ENCODE measurements around the gene CDC42BPB.

CDC42BPB gene

GRCh38 chr14:102994689-102995088 lies 62.7 kb downstream of the CDC42BPB start:
- DNase-seq (ENCODE audit: low read depth): no peak

GRCh38 chr14:102993523-102993922 lies 63.8 kb downstream of the CDC42BPB start:
- DNase-seq (ENCODE audit: low read depth): no peak

- no peak for DNase-seq (ENCODE audit: low read depth)
Observed at GRCh38 chr14:102991376-102991775, 66.0 kb downstream of the CDC42BPB start.

GRCh38 chr14:102988054-102988453 lies 69.3 kb downstream of the CDC42BPB start:
- no peak for DNase-seq (ENCODE audit: low read depth)

GRCh38 chr14:102986810-102987579 lies 70.4 kb downstream of the CDC42BPB start:
- no peak for DNase-seq (ENCODE audit: low read depth)

- DNase-seq (ENCODE audit: low read depth): no peak
Observed at GRCh38 chr14:102985665-102986064, 71.7 kb downstream of the CDC42BPB start.

- DNase-seq (ENCODE audit: low read depth): no peak
Observed at GRCh38 chr14:102984336-102985102, 72.8 kb downstream of the CDC42BPB start.

GRCh38 chr14:102983496-102983895 lies 73.9 kb downstream of the CDC42BPB start:
- DNase-seq (ENCODE audit: low read depth): no peak

- DNase-seq (ENCODE audit: low read depth): no peak
Observed at GRCh38 chr14:102982852-102983470, 74.4 kb downstream of the CDC42BPB start.

GRCh38 chr14:102980409-102980810 lies 76.9 kb downstream of the CDC42BPB start:
- no peak for DNase-seq (ENCODE audit: low read depth)

GRCh38 chr14:102979406-102979805 lies 77.9 kb downstream of the CDC42BPB start:
- no peak for DNase-seq (ENCODE audit: low read depth)

- DNase-seq (ENCODE audit: low read depth): no peak
Observed at GRCh38 chr14:102977475-102977874, 79.9 kb downstream of the CDC42BPB start.

GRCh38 chr14:102975662-102976061 lies 81.7 kb downstream of the CDC42BPB start:
- DNase-seq (ENCODE audit: low read depth): no peak

GRCh38 chr14:102973706-102974285 lies 83.6 kb downstream of the CDC42BPB start:
- no peak for DNase-seq (ENCODE audit: low read depth)

- DNase-seq (ENCODE audit: low read depth): no peak
Observed at GRCh38 chr14:102971836-102972606, 85.3 kb downstream of the CDC42BPB start.

- DNase-seq (ENCODE audit: low read depth): no peak
Observed at GRCh38 chr14:102971314-102971713, 86.0 kb downstream of the CDC42BPB start.

GRCh38 chr14:102970496-102970895 lies 86.9 kb downstream of the CDC42BPB start:
- DNase-seq (ENCODE audit: low read depth): no peak

GRCh38 chr14:102969901-102970300 lies 87.4 kb downstream of the CDC42BPB start:
- DNase-seq (ENCODE audit: low read depth): no peak

- no peak for DNase-seq (ENCODE audit: low read depth)
Observed at GRCh38 chr14:102969060-102969791, 88.1 kb downstream of the CDC42BPB start.

GRCh38 chr14:102968306-102968705 lies 89.0 kb downstream of the CDC42BPB start:
- no peak for DNase-seq (ENCODE audit: low read depth)

GRCh38 chr14:102967506-102967795 lies 89.9 kb downstream of the CDC42BPB start:
- DNase-seq (ENCODE audit: low read depth): no peak

Data from T-helper 22 cell (primary cell).